ENCODE results near the gene TRABD2A. TPM values are rescaled to one million over a fixed set of nuclear protein-coding genes. Genes with fewer than 3 reads are reported as not detected.

TRABD2A gene
- polyA plus RNA-seq, 1 donor (not counting 4 experiments of a cell fraction or from before 2014, with no cell fraction given), result 0.54 TPM

GRCh38 chr2:84851876-84852275 lies 29.0 kb downstream of the TRABD2A start:
- Histone ChIP-seq H3K27me3 (ENCODE audit: control insufficient read depth, extremely low read depth, insufficient read depth, low read length) (peaks cover 11% of the 10 kb centered on the region), H3K4me2 (ENCODE audit: control insufficient read depth, extremely low read depth, insufficient read depth, low read depth, low read length) (no peak overlapping the region), H3K9ac (ENCODE audit: control insufficient read depth, extremely low read depth, insufficient read depth, low read length) (no peak overlapping the region), H4K20me1 (ENCODE audit: control insufficient read depth, extremely low read depth, insufficient read depth, low read length) (no peaks in the 10 kb centered on the region), H3K4me3 (ENCODE audit: control insufficient read depth in 2 of 3, extremely low read depth in 1 of 3, insufficient read depth in 2 of 3, low read depth in 1 of 3, low read length in 3 of 3) (no peak overlapping the region), H3K36me3 (ENCODE audit: control insufficient read depth in 2 of 2, extremely low read depth in 1 of 2, insufficient read depth in 2 of 2, low read length in 2 of 2) (no peaks in the 10 kb centered on the region), H2AFZ (ENCODE audit: control insufficient read depth, low read length) (no peak overlapping the region), H3K4me1 (ENCODE audit: control insufficient read depth, extremely low read depth, insufficient read depth, low read length) (no peaks in the 10 kb centered on the region), H3K9me3 (ENCODE audit: control insufficient read depth, low read depth, low read length) (no peaks in the 10 kb centered on the region), H3K27ac (ENCODE audit: control insufficient read depth, insufficient read depth, low read length) (no peak overlapping the region), H3K9me1 (ENCODE audit: control insufficient read depth, extremely low read depth, insufficient read depth, low read length) (no peaks in the 10 kb centered on the region), H3K79me2 (ENCODE audit: control insufficient read depth, insufficient read depth, low read length) (no peaks in the 10 kb centered on the region)
- FAIRE-seq (no peak), DNase-seq (ENCODE audit: low read depth, low spot score) (no peak)
- dilution Hi-C loops (cut with MboI; ENCODE audit: extremely low pct_ligation_motif_present, low sequenced_read_pairs), result no loop called here
- TF ChIP-seq CTCF (optimal IDR thresholded peaks at IDR 0.05 in 1 of 3, IDR thresholded peaks at IDR 0.05 in 1 of 3, conservative IDR thresholded peaks at IDR 0.05 in 1 of 3; ENCODE audit: extremely low read depth in 1 of 3, insufficient read depth in 2 of 3, low read length in 3 of 3), result no peak
- no peak for TF ChIP-seq EZH2 (IDR thresholded peaks at IDR 0.05; ENCODE audit: low read length)

- Histone ChIP-seq H3K79me2 (ENCODE audit: control insufficient read depth, insufficient read depth, low read length) (no peaks in the 10 kb centered on the region), H3K4me3 (ENCODE audit: control insufficient read depth in 2 of 3, extremely low read depth in 1 of 3, insufficient read depth in 2 of 3, low read depth in 1 of 3, low read length in 3 of 3) (no peak overlapping the region), H3K4me2 (ENCODE audit: control insufficient read depth, extremely low read depth, insufficient read depth, low read depth, low read length) (no peak overlapping the region), H3K9me3 (ENCODE audit: control insufficient read depth, low read depth, low read length) (no peaks in the 10 kb centered on the region), H3K9me1 (ENCODE audit: control insufficient read depth, extremely low read depth, insufficient read depth, low read length) (no peaks in the 10 kb centered on the region), H3K36me3 (ENCODE audit: control insufficient read depth in 2 of 2, extremely low read depth in 1 of 2, insufficient read depth in 2 of 2, low read length in 2 of 2) (no peaks in the 10 kb centered on the region), H3K27me3 (ENCODE audit: control insufficient read depth, extremely low read depth, insufficient read depth, low read length) (peaks cover 5% of the 10 kb centered on the region), H2AFZ (ENCODE audit: control insufficient read depth, low read length) (no peak overlapping the region), H3K27ac (ENCODE audit: control insufficient read depth, insufficient read depth, low read length) (no peak overlapping the region), H4K20me1 (ENCODE audit: control insufficient read depth, extremely low read depth, insufficient read depth, low read length) (no peaks in the 10 kb centered on the region), H3K4me1 (ENCODE audit: control insufficient read depth, extremely low read depth, insufficient read depth, low read length) (no peaks in the 10 kb centered on the region), H3K9ac (ENCODE audit: control insufficient read depth, extremely low read depth, insufficient read depth, low read length) (no peak overlapping the region)
- DNase-seq (ENCODE audit: low read depth, low spot score), result no peak
- no peak for TF ChIP-seq EZH2 (IDR thresholded peaks at IDR 0.05; ENCODE audit: low read length)
- no peak for TF ChIP-seq CTCF (optimal IDR thresholded peaks at IDR 0.05 in 1 of 3, IDR thresholded peaks at IDR 0.05 in 1 of 3, conservative IDR thresholded peaks at IDR 0.05 in 1 of 3; ENCODE audit: extremely low read depth in 1 of 3, insufficient read depth in 2 of 3, low read length in 3 of 3)
- dilution Hi-C loops (cut with MboI; ENCODE audit: extremely low pct_ligation_motif_present, low sequenced_read_pairs), result no loop called here
- FAIRE-seq, result no peak
These were observed 30.4 kb downstream of the TRABD2A start for GRCh38 chr2:84850471-84850870.

Data from keratinocyte (primary cell).